WTC11 (cell line): ENCODE results near the gene RRP12. TPM values are rescaled to one million over a fixed set of nuclear protein-coding genes. Genes with fewer than 3 reads are reported as not detected.

Experiments used
- ATAC-seq: fragments of 200-7000 bp; cut with Tn5 transposase; 2 replicates; pipeline ENCODE4 v1.10.0; 2021; ENCODE audit warnings: mild to moderate bottlenecking, moderate library complexity
- CTCF ChIA-PET: fragments of 300-600 bp; sonication (Branson Sonifier 250); formaldehyde crosslinking; loops from one replicate; lab custom pipeline; 2021; ENCODE audit warnings: antibody characterized with exemption; lab: Charles Lee
- POLR2A ChIA-PET: fragments of 350-600 bp; sonication (Branson Sonifier 250); formaldehyde crosslinking; loops from one replicate; lab custom pipeline; 2021; ENCODE audit warnings: antibody characterized with exemption; lab: Charles Lee
- DNase-seq: peaks from one replicate; pipeline ENCODE4 v3.0.0; 2021; ENCODE audit warnings: low spot score
- H3K27ac Mint-ChIP-seq: 2 replicates; pipeline ENCODE4 v1.8.0; 2021; ENCODE audit warnings: mixed read lengths
- H3K27me3 Mint-ChIP-seq: 2 replicates; pipeline ENCODE4 v1.8.0; 2021; ENCODE audit warnings: low read depth, mild to moderate bottlenecking, moderate library complexity, mixed read lengths
- H3K36me3 Mint-ChIP-seq: 2 replicates; pipeline ENCODE4 v1.8.0; 2021; ENCODE audit warnings: mixed read lengths
- H3K4me1 Mint-ChIP-seq: 2 replicates; pipeline ENCODE4 v1.8.0; 2022; ENCODE audit warnings: mixed read lengths
- H3K4me3 Mint-ChIP-seq: 2 replicates; pipeline ENCODE4 v1.8.0; 2021; ENCODE audit warnings: mild to moderate bottlenecking, moderate library complexity, mixed read lengths
- H3K9me3 Mint-ChIP-seq: 2 replicates; pipeline ENCODE4 v1.8.0; 2021; ENCODE audit warnings: mixed read lengths
- ATF1 ChIP-seq: sonication (generic); formaldehyde crosslinking; IDR thresholded peaks from 2 replicates; pipeline ENCODE4 v1.8.1; 2023; ENCODE audit warnings: mild to moderate bottlenecking, moderate library complexity, missing genetic modification reagents
- ATF6 ChIP-seq: sonication (generic); formaldehyde crosslinking; IDR thresholded peaks from 2 replicates; pipeline ENCODE4 v1.8.1; 2023; ENCODE audit warnings: mild to moderate bottlenecking, missing genetic modification reagents
- E2F5 ChIP-seq: sonication (generic); formaldehyde crosslinking; IDR thresholded peaks from 2 replicates; pipeline ENCODE4 v1.8.1; 2022; ENCODE audit warnings: mild to moderate bottlenecking, moderate library complexity, missing genetic modification reagents
- ELF4 ChIP-seq: sonication (generic); formaldehyde crosslinking; IDR thresholded peaks from 2 replicates; pipeline ENCODE4 v1.8.1; 2022; ENCODE audit warnings: low read depth, mild to moderate bottlenecking, moderate library complexity, missing genetic modification reagents
- ESRRA ChIP-seq: sonication (generic); formaldehyde crosslinking; IDR thresholded peaks from 2 replicates; pipeline ENCODE4 v1.8.1; 2022; ENCODE audit warnings: mild to moderate bottlenecking, missing genetic modification reagents, borderline replicate concordance
- FOXJ3 ChIP-seq: sonication (generic); formaldehyde crosslinking; IDR thresholded peaks from 2 replicates; pipeline ENCODE4 v1.9.0; 2021; ENCODE audit warnings: missing genetic modification reagents, mild to moderate bottlenecking, borderline replicate concordance
- GTF2I ChIP-seq: fragments of 250-450 bp; sonication (Bioruptor Pico); conservative IDR thresholded peaks from 2 replicates; pipeline ENCODE4 v1.4.0; 2021; ENCODE audit warnings: mild to moderate bottlenecking
- HMGA2 ChIP-seq: fragments of 250-450 bp; sonication (Bioruptor Pico); IDR thresholded peaks from 2 replicates; pipeline ENCODE4 v1.4.0; 2021; ENCODE audit warnings: mild to moderate bottlenecking, moderate library complexity
- JAZF1 ChIP-seq: fragments of 250-450 bp; sonication (Bioruptor Pico); IDR thresholded peaks from 2 replicates; pipeline ENCODE4 v1.9.0; 2021; ENCODE audit warnings: moderate library complexity, mild to moderate bottlenecking, inconsistent platforms
- JUN ChIP-seq: sonication (generic); formaldehyde crosslinking; IDR thresholded peaks from 2 replicates; pipeline ENCODE4 v1.8.0; 2023; ENCODE audit warnings: mild to moderate bottlenecking, missing genetic modification reagents
- KAT7 ChIP-seq: sonication (generic); formaldehyde crosslinking; IDR thresholded peaks from 2 replicates; pipeline ENCODE4 v1.8.1; 2023; ENCODE audit warnings: missing genetic modification reagents, mild to moderate bottlenecking, borderline replicate concordance
- MXD4 ChIP-seq: fragments of 250-450 bp; sonication (Bioruptor Pico); IDR thresholded peaks from 2 replicates; pipeline ENCODE4 v1.8.0; 2021; ENCODE audit warnings: mild to moderate bottlenecking, moderate library complexity, borderline replicate concordance
- NFE2L1 ChIP-seq: sonication (generic); formaldehyde crosslinking; IDR thresholded peaks from 2 replicates; pipeline ENCODE4 v1.8.1; 2023; ENCODE audit warnings: missing genetic modification reagents
- NR1H2 ChIP-seq: sonication (generic); formaldehyde crosslinking; IDR thresholded peaks from 2 replicates; pipeline ENCODE4 v1.9.0; 2021; ENCODE audit warnings: mild to moderate bottlenecking, moderate library complexity, missing genetic modification reagents
- OVOL2 ChIP-seq: fragments of 250-450 bp; sonication (Bioruptor Pico); IDR thresholded peaks from 2 replicates; pipeline ENCODE4 v1.9.0; 2021; ENCODE audit warnings: mild to moderate bottlenecking, borderline replicate concordance
- PREB ChIP-seq: sonication (generic); formaldehyde crosslinking; IDR thresholded peaks from 2 replicates; pipeline ENCODE4 v1.8.1; 2022; ENCODE audit warnings: mild to moderate bottlenecking, missing genetic modification reagents, moderate library complexity, borderline replicate concordance
- PRRX2 ChIP-seq: fragments of 250-450 bp; sonication (Bioruptor Pico); IDR thresholded peaks from 2 replicates; pipeline ENCODE4 v1.8.0; 2021; ENCODE audit warnings: mild to moderate bottlenecking
- SMAD3 ChIP-seq: sonication (generic); formaldehyde crosslinking; IDR thresholded peaks from 2 replicates; pipeline ENCODE4 v1.8.0; 2022; ENCODE audit warnings: missing genetic modification reagents, mild to moderate bottlenecking, borderline replicate concordance
- SOX15 ChIP-seq: fragments of 250-450 bp; sonication (Bioruptor Pico); IDR thresholded peaks from 2 replicates; pipeline ENCODE4 v1.9.0; 2021; ENCODE audit warnings: mild to moderate bottlenecking
- USF2 ChIP-seq: sonication (generic); formaldehyde crosslinking; IDR thresholded peaks from 2 replicates; pipeline ENCODE4 v1.8.1; 2023; ENCODE audit warnings: mild to moderate bottlenecking, missing genetic modification reagents, moderate library complexity
- ZMAT4 ChIP-seq: fragments of 250-450 bp; sonication (Bioruptor Pico); IDR thresholded peaks from 2 replicates; pipeline ENCODE4 v1.9.0; 2021; ENCODE audit warnings: mild to moderate bottlenecking
- ZNF232 ChIP-seq: sonication (generic); formaldehyde crosslinking; IDR thresholded peaks from 2 replicates; pipeline ENCODE4 v1.8.0; 2022; ENCODE audit warnings: mild to moderate bottlenecking, missing genetic modification reagents
- ZNF423 ChIP-seq: fragments of 250-450 bp; sonication (Bioruptor Pico); IDR thresholded peaks from 2 replicates; pipeline ENCODE4 v2.1.2; 2022; ENCODE audit warnings: mild to moderate bottlenecking, moderate library complexity
- total RNA-seq: library from RNA; stranded (reverse); gene quantifications from 3 replicates; pipeline ENCODE4 v1.2.3, GENCODE V29; 2021
- TF ChIP-seq, protein P1 (sequence below): fragments of 250-450 bp; sonication (Bioruptor Pico); IDR thresholded peaks from 2 replicates; pipeline ENCODE4 v1.9.0; 2021; ENCODE audit warnings: moderate library complexity, mild to moderate bottlenecking, inconsistent platforms, borderline replicate concordance
- TF ChIP-seq, protein P2 (sequence below): sonication (generic); formaldehyde crosslinking; IDR thresholded peaks from 2 replicates; pipeline ENCODE4 v1.8.1; 2022; ENCODE audit warnings: low read depth, mild to moderate bottlenecking, moderate library complexity, missing genetic modification reagents, borderline replicate concordance
- TF ChIP-seq, protein P3 (sequence below): sonication (generic); formaldehyde crosslinking; IDR thresholded peaks from 2 replicates; pipeline ENCODE4 v1.8.1; 2023; ENCODE audit warnings: mild to moderate bottlenecking, moderate library complexity, missing genetic modification reagents

Gene RRP12
- total RNA-seq, 1 experiment from 2014 or later, result 56.6 TPM

DNA sequence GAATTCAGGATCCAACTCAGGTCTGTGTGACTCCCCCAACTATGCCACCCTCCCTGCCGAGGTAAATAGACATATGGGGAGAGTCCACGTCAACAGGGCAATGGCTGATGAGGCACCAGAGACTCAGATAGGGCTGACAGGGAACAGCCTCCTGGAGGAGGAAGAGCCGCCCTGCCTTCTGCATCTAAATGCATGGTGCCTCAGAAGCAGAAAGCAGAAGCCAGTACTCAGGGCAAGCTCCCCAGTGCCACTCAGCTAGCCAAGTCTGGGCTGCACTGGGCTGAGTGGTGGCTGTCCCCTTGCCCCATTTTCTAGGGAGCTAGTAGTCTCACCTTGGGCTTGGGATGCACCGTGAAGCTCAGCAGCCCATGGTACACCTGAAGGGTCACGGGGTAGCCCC, 11.0 kb downstream of the RRP12 start:
- CTCF ChIA-PET, result no interaction called here
- no peaks in the 10 kb centered on the region for H3K9me3 Mint-ChIP-seq
- H3K27ac Mint-ChIP-seq, result no peak overlapping the region
- TF ChIP-seq, protein P1, sequence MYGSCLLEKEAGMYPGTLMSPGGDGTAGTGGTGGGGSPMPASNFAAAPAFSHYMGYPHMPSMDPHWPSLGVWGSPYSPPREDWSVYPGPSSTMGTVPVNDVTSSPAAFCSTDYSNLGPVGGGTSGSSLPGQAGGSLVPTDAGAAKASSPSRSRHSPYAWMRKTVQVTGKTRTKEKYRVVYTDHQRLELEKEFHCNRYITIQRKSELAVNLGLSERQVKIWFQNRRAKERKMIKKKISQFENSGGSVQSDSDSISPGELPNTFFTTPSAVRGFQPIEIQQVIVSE (CRISPR knock-in tag), result no peak
- TF ChIP-seq HMGA2 (CRISPR knock-in tag), result no peak
- no peak for TF ChIP-seq JUN (CRISPR knock-in tag)
- TF ChIP-seq, all 79 proteins: peak for 0
- Mint-ChIP-seq H3K27me3 (no peaks in the 10 kb centered on the region), H3K4me1 (no peaks in the 10 kb centered on the region), H3K36me3 (peaks cover 58% of the 10 kb centered on the region), H3K4me3 (no peak overlapping the region)
- DNase-seq (no peak), ATAC-seq (no peak)
- POLR2A ChIA-PET, result no interaction called here

GRCh38 chr10:97388152-97388551, 13.0 kb downstream of the RRP12 start:
- CTCF ChIA-PET, result no interaction called here

DNA sequence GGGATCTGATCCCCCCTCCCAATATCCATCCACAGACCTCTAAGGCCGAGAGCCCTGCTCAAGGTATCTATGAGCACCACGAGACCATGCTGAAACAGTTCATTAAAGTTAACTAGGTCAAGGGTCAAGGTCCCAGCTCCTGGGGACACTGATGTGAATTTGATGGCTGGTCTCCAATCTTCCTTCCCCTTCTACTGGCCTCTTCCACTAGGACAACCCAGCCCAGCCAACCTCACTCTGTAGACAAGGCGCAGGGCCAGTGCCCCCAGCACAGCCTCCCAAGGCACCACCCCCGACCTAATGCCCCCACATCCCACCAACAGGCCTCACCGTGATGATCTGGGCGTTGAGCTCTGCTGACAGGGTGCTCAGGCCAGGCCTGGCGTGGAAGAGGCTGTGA, 15.6 kb downstream of the RRP12 start:
- no peaks in the 10 kb centered on the region for H3K9me3 Mint-ChIP-seq
- ChIA-PET POLR2A (interaction anchor here (0.7 kb wide), 1 partner anchor 556 kb away, joined by 3 read pairs; no protein-coding TSS in a partner anchor), CTCF (no interaction called here)
- no peak overlapping the region for H3K27ac Mint-ChIP-seq
- H3K4me3 Mint-ChIP-seq, result no peak overlapping the region
- peaks cover 50% of the 10 kb centered on the region for H3K36me3 Mint-ChIP-seq
- ATAC-seq (no peak), DNase-seq (no peak)
- no peaks in the 10 kb centered on the region for H3K27me3 Mint-ChIP-seq
- no peaks in the 10 kb centered on the region for H3K4me1 Mint-ChIP-seq
- TF ChIP-seq SOX15 (no peak), PRRX2 (CRISPR knock-in tag) (no peak), E2F5 (no peak), MXD4 (CRISPR knock-in tag) (no peak), ESRRA (CRISPR knock-in tag) (no peak), ATF6 (CRISPR knock-in tag) (no peak), ELF4 (CRISPR knock-in tag) (no peak), ZMAT4 (CRISPR knock-in tag) (no peak), JAZF1 (CRISPR knock-in tag) (no peak), PREB (CRISPR knock-in tag) (no peak), NR1H2 (CRISPR knock-in tag) (no peak), OVOL2 (no peak), NFE2L1 (CRISPR knock-in tag) (no peak), KAT7 (CRISPR knock-in tag) (no peak), USF2 (CRISPR knock-in tag) (no peak)
- TF ChIP-seq, protein P2, sequence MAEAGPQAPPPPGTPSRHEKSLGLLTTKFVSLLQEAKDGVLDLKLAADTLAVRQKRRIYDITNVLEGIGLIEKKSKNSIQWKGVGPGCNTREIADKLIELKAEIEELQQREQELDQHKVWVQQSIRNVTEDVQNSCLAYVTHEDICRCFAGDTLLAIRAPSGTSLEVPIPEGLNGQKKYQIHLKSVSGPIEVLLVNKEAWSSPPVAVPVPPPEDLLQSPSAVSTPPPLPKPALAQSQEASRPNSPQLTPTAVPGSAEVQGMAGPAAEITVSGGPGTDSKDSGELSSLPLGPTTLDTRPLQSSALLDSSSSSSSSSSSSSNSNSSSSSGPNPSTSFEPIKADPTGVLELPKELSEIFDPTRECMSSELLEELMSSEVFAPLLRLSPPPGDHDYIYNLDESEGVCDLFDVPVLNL, result no peak

More at GRCh38 chr10:97388152-97388551, 13.0 kb downstream of the RRP12 start:
- H3K9me3 Mint-ChIP-seq, result no peaks in the 10 kb centered on the region
- H3K4me3 Mint-ChIP-seq, result no peak overlapping the region
- H3K4me1 Mint-ChIP-seq, result no peaks in the 10 kb centered on the region
- H3K27me3 Mint-ChIP-seq, result no peaks in the 10 kb centered on the region
- H3K36me3 Mint-ChIP-seq, result peaks cover 49% of the 10 kb centered on the region
- no peak for TF ChIP-seq ATF1 (CRISPR knock-in tag)
- TF ChIP-seq GTF2I (CRISPR knock-in tag), result no peak
- no peak for TF ChIP-seq ZNF423 (CRISPR knock-in tag)
- no peak for TF ChIP-seq PRRX2 (CRISPR knock-in tag)
- no peak for TF ChIP-seq ZNF232 (CRISPR knock-in tag)
- TF ChIP-seq, protein P3, sequence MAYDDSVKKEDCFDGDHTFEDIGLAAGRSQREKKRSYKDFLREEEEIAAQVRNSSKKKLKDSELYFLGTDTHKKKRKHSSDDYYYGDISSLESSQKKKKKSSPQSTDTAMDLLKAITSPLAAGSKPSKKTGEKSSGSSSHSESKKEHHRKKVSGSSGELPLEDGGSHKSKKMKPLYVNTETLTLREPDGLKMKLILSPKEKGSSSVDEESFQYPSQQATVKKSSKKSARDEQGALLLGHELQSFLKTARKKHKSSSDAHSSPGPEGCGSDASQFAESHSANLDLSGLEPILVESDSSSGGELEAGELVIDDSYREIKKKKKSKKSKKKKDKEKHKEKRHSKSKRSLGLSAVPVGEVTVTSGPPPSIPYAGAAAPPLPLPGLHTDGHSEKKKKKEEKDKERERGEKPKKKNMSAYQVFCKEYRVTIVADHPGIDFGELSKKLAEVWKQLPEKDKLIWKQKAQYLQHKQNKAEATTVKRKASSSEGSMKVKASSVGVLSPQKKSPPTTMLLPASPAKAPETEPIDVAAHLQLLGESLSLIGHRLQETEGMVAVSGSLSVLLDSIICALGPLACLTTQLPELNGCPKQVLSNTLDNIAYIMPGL, result no peak
- no peak for TF ChIP-seq SMAD3 (CRISPR knock-in tag)
- TF ChIP-seq FOXJ3 (CRISPR knock-in tag), result no peak
- POLR2A ChIA-PET, result no interaction called here
- DNase-seq (no peak), ATAC-seq (no peak)
- no peak overlapping the region for H3K27ac Mint-ChIP-seq
